Measurements from ENCODE around the gene RUFY1. TPM values are rescaled to one million over a fixed set of nuclear protein-coding genes. Genes with fewer than 3 reads are reported as not detected.

Gene RUFY1
- total and polyA plus RNA-seq, 2 of the 13 experiments (the other 11 are each of a cell fraction or from before 2014, with no cell fraction given), result 19.9 to 31.9 TPM

DNA sequence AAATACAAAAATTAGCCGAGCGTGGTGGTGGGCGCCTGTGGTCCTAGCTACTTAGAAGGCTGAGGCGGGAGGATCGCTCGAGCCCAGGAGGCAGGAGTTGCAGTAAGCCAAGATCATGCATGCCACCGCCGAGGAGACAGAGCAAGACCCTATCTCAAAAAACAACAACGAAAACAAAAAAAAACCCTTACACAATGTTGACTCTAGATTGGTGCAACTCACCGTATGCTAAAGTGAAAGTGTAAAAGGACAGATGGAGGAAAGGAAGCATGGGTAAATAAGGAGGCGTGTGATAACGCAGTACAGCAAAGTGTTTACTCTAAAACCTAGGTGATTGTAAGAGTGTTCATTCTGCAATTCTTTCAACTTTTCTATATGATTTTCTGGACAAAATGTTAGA, 15.9 kb upstream of the RUFY1 start:
- WGBS (ENCODE audit: low lambda C conversion rate), result 8% methylated on average over 12 of the region's 12 CpGs
- peak overlapping the region; percentile 63 for H2AFZ ChIP-seq (ENCODE audit: low read length)
- TF ChIP-seq FOXA3 (CRISPR knock-in tag; IDR thresholded peaks at IDR 0.05) (peak; percentile 65; the same call in 1 of the 2 replicates), SOX6 (IDR thresholded peaks at IDR 0.05) (no peak), SOX6 (CRISPR knock-in tag; IDR thresholded peaks at IDR 0.05) (peak; percentile 24; the same call in 1 of the 2 replicates), ZNF224 (CRISPR knock-in tag; IDR thresholded peaks at IDR 0.05) (no peak), CEBPG (CRISPR knock-in tag; IDR thresholded peaks at IDR 0.05) (peak; percentile 56), CEBPB (IDR thresholded peaks at IDR 0.05; ENCODE audit: borderline replicate concordance, low read depth, low read length) (peak; percentile 14; the same call in 1 of the 2 replicates), SOX5 (CRISPR knock-in tag; IDR thresholded peaks at IDR 0.05; ENCODE audit: borderline replicate concordance) (0 out of 2 replicates have a peak, but pooled peaks have one; percentile 16), FOXP1 (IDR thresholded peaks at IDR 0.05) (no peak), FOXP1 (CRISPR knock-in tag; IDR thresholded peaks at IDR 0.05) (peak; percentile 48; the same call in 1 of the 2 replicates), GATAD2A (CRISPR knock-in tag; IDR thresholded peaks at IDR 0.05) (0 out of 2 replicates have a peak, but pooled peaks have one; percentile 19), FOXA1 (IDR thresholded peaks at IDR 0.05) (no peak), FOXA1 (CRISPR knock-in tag; IDR thresholded peaks at IDR 0.05) (peak; percentile 68), SAP130 (CRISPR knock-in tag; IDR thresholded peaks at IDR 0.05; ENCODE audit: low read depth) (0 out of 2 replicates have a peak, but pooled peaks have one; percentile 16), TCF7L2 (IDR thresholded peaks at IDR 0.05; ENCODE audit: low read depth, low read length) (no peak), SP2 (CRISPR knock-in tag; IDR thresholded peaks at IDR 0.05) (no peak)
- TF ChIP-seq, protein P1, sequence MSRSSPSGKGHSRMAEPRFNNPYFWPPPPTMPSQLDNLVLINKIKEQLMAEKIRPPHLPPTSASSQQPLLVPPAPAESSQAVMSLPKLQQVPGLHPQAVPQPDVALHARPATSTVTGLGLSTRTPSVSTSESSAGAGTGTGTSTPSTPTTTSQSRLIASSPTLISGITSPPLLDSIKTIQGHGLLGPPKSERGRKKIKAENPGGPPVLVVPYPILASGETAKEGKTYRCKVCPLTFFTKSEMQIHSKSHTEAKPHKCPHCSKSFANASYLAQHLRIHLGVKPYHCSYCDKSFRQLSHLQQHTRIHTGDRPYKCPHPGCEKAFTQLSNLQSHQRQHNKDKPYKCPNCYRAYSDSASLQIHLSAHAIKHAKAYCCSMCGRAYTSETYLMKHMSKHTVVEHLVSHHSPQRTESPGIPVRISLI (CRISPR knock-in tag; IDR thresholded peaks at IDR 0.05; ENCODE audit: borderline replicate concordance), result peak; percentile 27; the same call in 1 of the 2 replicates
- TF ChIP-seq, protein P2, sequence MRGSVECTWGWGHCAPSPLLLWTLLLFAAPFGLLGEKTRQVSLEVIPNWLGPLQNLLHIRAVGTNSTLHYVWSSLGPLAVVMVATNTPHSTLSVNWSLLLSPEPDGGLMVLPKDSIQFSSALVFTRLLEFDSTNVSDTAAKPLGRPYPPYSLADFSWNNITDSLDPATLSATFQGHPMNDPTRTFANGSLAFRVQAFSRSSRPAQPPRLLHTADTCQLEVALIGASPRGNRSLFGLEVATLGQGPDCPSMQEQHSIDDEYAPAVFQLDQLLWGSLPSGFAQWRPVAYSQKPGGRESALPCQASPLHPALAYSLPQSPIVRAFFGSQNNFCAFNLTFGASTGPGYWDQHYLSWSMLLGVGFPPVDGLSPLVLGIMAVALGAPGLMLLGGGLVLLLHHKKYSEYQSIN (CRISPR knock-in tag; IDR thresholded peaks at IDR 0.05; ENCODE audit: borderline replicate concordance), result no peak
- TF ChIP-seq, protein P3, sequence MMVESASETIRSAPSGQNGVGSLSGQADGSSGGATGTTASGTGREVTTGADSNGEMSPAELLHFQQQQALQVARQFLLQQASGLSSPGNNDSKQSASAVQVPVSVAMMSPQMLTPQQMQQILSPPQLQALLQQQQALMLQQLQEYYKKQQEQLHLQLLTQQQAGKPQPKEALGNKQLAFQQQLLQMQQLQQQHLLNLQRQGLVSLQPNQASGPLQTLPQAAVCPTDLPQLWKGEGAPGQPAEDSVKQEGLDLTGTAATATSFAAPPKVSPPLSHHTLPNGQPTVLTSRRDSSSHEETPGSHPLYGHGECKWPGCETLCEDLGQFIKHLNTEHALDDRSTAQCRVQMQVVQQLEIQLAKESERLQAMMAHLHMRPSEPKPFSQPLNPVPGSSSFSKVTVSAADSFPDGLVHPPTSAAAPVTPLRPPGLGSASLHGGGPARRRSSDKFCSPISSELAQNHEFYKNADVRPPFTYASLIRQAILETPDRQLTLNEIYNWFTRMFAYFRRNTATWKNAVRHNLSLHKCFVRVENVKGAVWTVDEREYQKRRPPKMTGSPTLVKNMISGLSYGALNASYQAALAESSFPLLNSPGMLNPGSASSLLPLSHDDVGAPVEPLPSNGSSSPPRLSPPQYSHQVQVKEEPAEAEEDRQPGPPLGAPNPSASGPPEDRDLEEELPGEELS (CRISPR knock-in tag; IDR thresholded peaks at IDR 0.05), result peak; percentile 29; the same call in 1 of the 2 replicates
- TF ChIP-seq, protein P4, sequence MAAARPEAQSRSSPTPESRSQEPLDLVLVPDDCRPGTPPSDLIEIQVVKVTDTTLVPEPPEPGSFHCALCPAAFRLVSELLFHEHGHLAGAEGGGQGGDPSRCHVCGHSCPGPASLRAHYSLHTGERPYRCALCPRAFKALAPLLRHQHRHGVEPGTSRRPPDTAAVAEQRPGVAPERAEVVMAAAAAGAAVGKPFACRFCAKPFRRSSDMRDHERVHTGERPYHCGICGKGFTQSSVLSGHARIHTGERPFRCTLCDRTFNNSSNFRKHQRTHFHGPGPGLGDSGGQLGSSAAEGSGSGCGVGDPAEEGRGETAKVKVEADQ (CRISPR knock-in tag; IDR thresholded peaks at IDR 0.05; ENCODE audit: borderline replicate concordance), result no peak
- H3K36me3 ChIP-seq (replicated peaks in 1 of 2; ENCODE audit: control insufficient read depth in 1 of 2, insufficient read depth in 2 of 2, low read length in 2 of 2), result no peaks in the 10 kb centered on the region
- FAIRE-seq, result no peak
- H3K9me3 ChIP-seq (ENCODE audit: low read length), result no peaks in the 10 kb centered on the region
- peaks cover 20% of the 10 kb centered on the region for H3K4me1 ChIP-seq (ENCODE audit: insufficient read depth, low read length)
- no peaks in the 10 kb centered on the region for H4K20me1 ChIP-seq (ENCODE audit: insufficient read depth, low read length)
- BruUV-seq (replicated peaks), result no TSS peak
- H3K4me3 ChIP-seq (replicated peaks in 1 of 3; ENCODE audit: insufficient read depth in 1 of 3, low read depth in 2 of 3, low read length in 3 of 3), result peak overlapping the region; percentile 31 to 46 (median 34)
- H3K27ac ChIP-seq (ENCODE audit: extremely low read length, insufficient read depth, low read length), result no peak overlapping the region
- ChIA-PET CTCF (ENCODE audit: low intra/inter-chr PET ratio, low total read pairs) (no interaction called here), POLR2A (interaction anchor here (0.7 to 2.9 kb wide), 2 partner anchors 15 to 89 kb away, joined by 3 to 11 read pairs; partner anchors contain the start of gene HNRNPH1)
- peak overlapping the region; percentile 82 for H3K4me2 ChIP-seq (ENCODE audit: low read depth, low read length)
- peak; percentile 48 for ATAC-seq
- DNase-seq (ENCODE audit: low spot score), result peak; percentile 19
- H3K9ac ChIP-seq (ENCODE audit: insufficient read depth, low read depth, low read length), result 0 out of 2 replicates have a peak overlapping the region, but pooled peaks have one; percentile 1
- intact Hi-C loops (cut with micrococcal nuclease; ENCODE audit: unreplicated experiment) (no loop called here), in situ Hi-C loops (cut with HindIII; ENCODE audit: extremely low pct_ligation_motif_present, low pct_unique_long_range_greater_than_20kb) (no loop called here)
- H3K79me2 ChIP-seq (ENCODE audit: insufficient read depth, low read length), result no peaks in the 10 kb centered on the region
- H3K27me3 ChIP-seq (ENCODE audit: control insufficient read depth in 1 of 2, insufficient read depth in 2 of 2, low read length in 2 of 2), result peaks cover 0 to 2% of the 10 kb centered on the region in 2 experiments; a peak in 1 of 5 replicates
